Measurements from ENCODE around the gene BTBD6.
"Not testable (repeated sequence)": the region's sequence is repeated elsewhere in the genome, so short reads cannot be mapped to it uniquely, and the experiment has no call there.

BTBD6 gene

GRCh38 chr14:105274637-105275036, 26.3 kb downstream of the BTBD6 start:
- no peak for DNase-seq

GRCh38 chr14:105275267-105275946, 27.1 kb downstream of the BTBD6 start:
- no peak for DNase-seq

- DNase-seq, result not testable (repeated sequence)
Observed at GRCh38 chr14:105277448-105277847, 29.1 kb downstream of the BTBD6 start.

GRCh38 chr14:105279642-105280361, 31.5 kb downstream of the BTBD6 start:
- DNase-seq, result no peak

- no peak for DNase-seq
Observed at GRCh38 chr14:105280525-105280924, 32.2 kb downstream of the BTBD6 start.

GRCh38 chr14:105281371-105282097, 33.2 kb downstream of the BTBD6 start:
- no peak for DNase-seq

- DNase-seq, result no peak
Observed at GRCh38 chr14:105282098-105282725, 33.9 kb downstream of the BTBD6 start.

GRCh38 chr14:105283028-105283427, 34.7 kb downstream of the BTBD6 start:
- DNase-seq, result no peak

GRCh38 chr14:105283899-105284298, 35.6 kb downstream of the BTBD6 start:
- no peak for DNase-seq

GRCh38 chr14:105285174-105285573, 36.8 kb downstream of the BTBD6 start:
- DNase-seq, result no peak

- no peak for DNase-seq
Observed at GRCh38 chr14:105286759-105287144, 38.4 kb downstream of the BTBD6 start.

GRCh38 chr14:105287249-105288102, 39.1 kb downstream of the BTBD6 start:
- no peak for DNase-seq

- DNase-seq, result not testable (repeated sequence)
Observed at GRCh38 chr14:105288936-105289335, 40.6 kb downstream of the BTBD6 start.

- DNase-seq, result no peak
Observed at GRCh38 chr14:105290621-105291346, 42.5 kb downstream of the BTBD6 start.

- no peak for DNase-seq
Observed at GRCh38 chr14:105292826-105293711, 44.7 kb downstream of the BTBD6 start.

GRCh38 chr14:105294142-105294597, 45.8 kb downstream of the BTBD6 start:
- no peak for DNase-seq

GRCh38 chr14:105297311-105297710, 49.0 kb downstream of the BTBD6 start:
- DNase-seq, result not testable (repeated sequence)

- DNase-seq, result no peak
Observed at GRCh38 chr14:105299654-105300541, 51.6 kb downstream of the BTBD6 start.
